GM12878 (cell line): ENCODE measurements around the gene SGK2. TPM values are rescaled to one million over a fixed set of nuclear protein-coding genes. Genes with fewer than 3 reads are reported as not detected.
A peak's percentile ranks its signal among the peaks of the same experiment; 100 is the strongest.

Source experiments
- ATAC-seq: fragments of 200-7000 bp; cut with Tn5 transposase; 3 replicates; pipeline ENCODE4 v1.9.1; 2020; ENCODE audit warnings: mild to moderate bottlenecking, moderate library complexity
- Bru-seq: library from RNA; stranded (reverse); fragments of 400-500 nt; gene quantifications from one replicate; lab custom pipeline; 2021; lab: Mats Ljungman, UMichigan
- BruChase-seq, 2 experiments: library from RNA; stranded (reverse); fragments of 400-500 nt; gene quantifications; one replicate each; lab custom pipeline; 2021; lab: Mats Ljungman, UMichigan
- BruUV-seq: library from RNA; stranded (reverse); fragments of 400-500 nt; replicated peaks from 2 replicates; lab custom pipeline; 2021; lab: Mats Ljungman, UMichigan
- CTCF ChIA-PET: fragments of 300-600 bp; sonication (Branson Sonifier 250); formaldehyde crosslinking; extraction: SDS; loops from one replicate; lab custom pipeline; 2021; ENCODE audit warnings: inconsistent platforms; lab: Yijun Ruan, JAX
- POLR2A ChIA-PET: fragments of 350-600 bp; formaldehyde crosslinking; extraction: SDS; loops from one replicate; lab custom pipeline; 2021; ENCODE audit warnings: inconsistent platforms; lab: Charles Lee
- RAD21 ChIA-PET: fragments of 300-600 bp; sonication (Branson Sonifier 250); formaldehyde crosslinking; loops from one replicate; lab custom pipeline; 2023; ENCODE audit warnings: antibody characterized with exemption; ENCODE audit not compliant: unreplicated experiment; lab: Charles Lee
- SMC1A ChIA-PET: fragments of 300-600 bp; sonication (Branson Sonifier 250); formaldehyde crosslinking; loops from one replicate; lab custom pipeline; 2023; ENCODE audit not compliant: unreplicated experiment, uncharacterized antibody; lab: Charles Lee
- DNase-seq: peaks from one replicate; pipeline ENCODE4 v3.0.0-alpha.2; 2011; ENCODE audit warnings: low read depth, low spot score
- FAIRE-seq: peaks from 3 replicates; lab custom pipeline; 2011; peaks lifted over from hg19 to GRCh38; lab: Jason Lieb, UNC
- H2AFZ ChIP-seq: 2 replicates; pipeline ENCODE4 v1.6.0; 2011; ENCODE audit warnings: low read depth, low read length, control low read depth; ENCODE audit not compliant: control insufficient read depth
- H3K27ac ChIP-seq: 2 replicates; pipeline ENCODE4 v1.5.1; 2011; ENCODE audit warnings: control low read depth; ENCODE audit not compliant: control insufficient read depth, insufficient read depth
- H3K27me3 ChIP-seq, 2 experiments: replicated peaks in 1 of 2; 2 replicates each; pipeline versions ENCODE4 v1.6.0 to v1.6.1; 2011; ENCODE audit warnings: low read length in 1 of 2; ENCODE audit not compliant: control insufficient read depth in 2 of 2, insufficient read depth in 2 of 2
- H3K36me3 ChIP-seq, 2 experiments: 2 replicates each; pipeline ENCODE4 v1.5.1; 2011; ENCODE audit warnings: low read length in 1 of 2; ENCODE audit not compliant: control insufficient read depth in 2 of 2, insufficient read depth in 2 of 2
- H3K4me1 ChIP-seq: 2 replicates; pipeline ENCODE4 v1.6.1; 2011; ENCODE audit warnings: mild to moderate bottlenecking, low read length, moderate library complexity, mixed read lengths; ENCODE audit not compliant: control insufficient read depth, insufficient read depth
- H3K4me2 ChIP-seq: 2 replicates; pipeline ENCODE4 v1.6.0; 2011; ENCODE audit warnings: control low read depth; ENCODE audit not compliant: control insufficient read depth, insufficient read depth
- H3K4me3 ChIP-seq: fragments of 200-600 bp; sonication (generic); 2 replicates; pipeline ENCODE4 v1.5.1; 2016
- H3K79me2 ChIP-seq: 2 replicates; pipeline ENCODE4 v1.6.0; 2011; ENCODE audit warnings: low read length; ENCODE audit not compliant: control insufficient read depth, insufficient read depth
- H3K9ac ChIP-seq: 2 replicates; pipeline ENCODE4 v1.8.0; 2011; ENCODE audit warnings: low read length, control low read depth, mixed read lengths; ENCODE audit not compliant: control insufficient read depth, insufficient read depth
- H3K9me3 ChIP-seq: replicated peaks from 3 replicates; pipeline ENCODE4 v1.5.1; 2011; ENCODE audit warnings: mild to moderate bottlenecking, low read length; ENCODE audit not compliant: control insufficient read depth, insufficient read depth
- H4K20me1 ChIP-seq: 2 replicates; pipeline ENCODE4 v1.6.0; 2011; ENCODE audit not compliant: control insufficient read depth, insufficient read depth
- NFYB ChIP-seq: IDR thresholded peaks from 2 replicates; pipeline ENCODE4 v1.6.1; 2011; ENCODE audit warnings: low read depth, mild to moderate bottlenecking, low read length, improper control_type of control experiment, moderate library complexity; ENCODE audit not compliant: insufficient read depth
- WGBS: methylation state at CpG from one replicate; pipeline ENCODE4 v1.1.6; 2016; ENCODE audit warnings: low lambda C conversion rate; ENCODE audit not compliant: insufficient replicate concordance, insufficient coverage; ENCODE audit errors: missing lambda C conversion rate; 5-methylcytosine and 5-hydroxymethylcytosine counted together
- in situ Hi-C: fragments of 300-500 bp; cut with MboI; formaldehyde crosslinking; loops from 9 replicates; pipeline ENCODE4 v1.14.3; 2018; ENCODE audit warnings: mixed read lengths
- intact Hi-C: fragments of 100-400 bp; cut with micrococcal nuclease; formaldehyde crosslinking; loops from one replicate; pipeline ENCODE4 v1.14.2; 2022; ENCODE audit not compliant: unreplicated experiment
- long read RNA-seq, 2 experiments: library from polyadenylated mRNA; unstranded; transcript quantifications; one replicate each; pipeline ENCODE4 v2.0.0, GENCODE V29; 2019 to 2020
- polyA minus RNA-seq, 3 experiments: library from RNA; depleted of rRNA, polyadenylated mRNA; stranded (reverse); fragments of >200 nt; gene quantifications; 2 replicates each; pipeline ENCODE4 v1.2.3, GENCODE V29; 2011
- polyA plus RNA-seq, 11 experiments: library from polyadenylated mRNA; depleted of rRNA in 4 of 11; unstranded in 6 of 11; stranded (reverse) in 5 of 11; fragments of >200 nt; fragmentation: Nextera tagmentation in 4 of 11; fragmentation: Illumina TruSeq in 1 of 11; extraction: Ambion mirVana in 4 of 11; extraction: Trizol in 1 of 11; gene quantifications; 1 replicate in 1 of 11; 2 replicates in 10 of 11; pipeline versions ENCODE4 v1.2.1 to v1.2.3, GENCODE V29; 2011 to 2016; ENCODE audit warnings: inconsistent platforms in 2 of 11, missing spikeins in 2 of 11, low read depth in 1 of 11
- total RNA-seq, 4 experiments: library from RNA; depleted of rRNA in 3 of 4; stranded (reverse); fragments of >200 nt in 3 of 4; fragmentation: Illumina TruSeq in 1 of 4; extraction: Trizol in 1 of 4; gene quantifications; 2 replicates each; pipeline versions ENCODE4 v1.2.1 to v1.2.3, GENCODE V29; 2013 to 2021

Gene SGK2
- 6.4 and 9.5 TPM in 2 replicates for total RNA-seq (2013; cell fraction: nucleolus; rRNA removed)
- 0.11 and 0.96 TPM in 2 replicates for total RNA-seq (2014; rRNA removed)
- 0.13 and 0.23 TPM in 2 replicates for total RNA-seq (2014; rRNA removed; fragmentation: Illumina TruSeq; extraction: Trizol)
- total RNA-seq (2021): 0.31 TPM in 1 of 2 replicates, not detected in the other
- 0.28 TPM for polyA plus RNA-seq (2011; ENCODE audit: low read depth)
- 0.43 and 0.48 TPM in 2 replicates for polyA plus RNA-seq (2011; rRNA removed)
- polyA plus RNA-seq (2011; cell fraction: cytosol; rRNA removed): 0.04 TPM in 1 of 2 replicates, not detected in the other
- polyA plus RNA-seq (2011; cell fraction: nucleus; rRNA removed): 1.3 and 1.8 TPM in 2 replicates
- 0.35 and 0.77 TPM in 2 replicates for polyA plus RNA-seq (2012)
- 0.22 TPM in 1 of 2 replicates, not detected in the other for polyA plus RNA-seq (2014; fragmentation: Illumina TruSeq; extraction: Trizol)
- under 1 TPM in 1 of 2 experiments, not detected in 1; 0.04 TPM for polyA plus RNA-seq (2014; fragmentation: Nextera tagmentation; extraction: Ambion mirVana)
- polyA plus RNA-seq (2014; rRNA removed): 0.10 and 0.49 TPM in 2 replicates
- not detected for polyA plus RNA-seq (2016; fragmentation: Nextera tagmentation; extraction: Ambion mirVana)
- polyA minus RNA-seq (2011; rRNA and poly(A)+ RNA removed): 0.72 TPM in 1 of 2 replicates, not detected in the other
- not detected in 2 replicates for polyA minus RNA-seq (2011; cell fraction: cytosol; rRNA and poly(A)+ RNA removed)
- polyA minus RNA-seq (2011; cell fraction: nucleus; rRNA and poly(A)+ RNA removed): 0.73 and 1.1 TPM in 2 replicates
- percentile 32 among the genes with signal in this experiment for Bru-seq, nascent RNA
- percentile 34 among the genes with signal in this experiment for BruChase-seq, experiment 1, labeled RNA remaining after a 6-hour chase
- BruChase-seq, experiment 2, labeled RNA remaining after a 2-hour chase: percentile 28 among the genes with signal in this experiment
- long read RNA-seq, experiment 1: 0 reads
- long read RNA-seq, experiment 2: 0 reads

- Histone ChIP-seq H3K36me3 (no peaks in the 10 kb centered on the region), H3K27ac (no peak within 1 kb of the TSS), H3K79me2 (no peaks in the 10 kb centered on the region), H3K4me3 (no peak within 1 kb of the TSS), H3K9me3 (no peaks in the 10 kb centered on the region), H4K20me1 (no peaks in the 10 kb centered on the region), H3K4me1 (no peaks in the 10 kb centered on the region), H3K9ac (no peak within 1 kb of the TSS), H2AFZ (no peak within 1 kb of the TSS), H3K27me3 (no peaks in the 10 kb centered on the region), H3K4me2 (no peak within 1 kb of the TSS)
- intact Hi-C loops: no loop called here
- in situ Hi-C loops: no loop called here
- no peak for TF ChIP-seq NFYB
- POLR2A ChIA-PET: no interaction called here
- no peak for FAIRE-seq
- BruUV-seq: no TSS peak
- ATAC-seq: no peak
- DNase-seq: no peak
- SMC1A ChIA-PET: interaction anchor here (1.6 kb wide), 1 partner anchor 11 kb away, joined by 8 read pairs; no protein-coding TSS in a partner anchor
- 43% methylated on average over 12 of the region's 12 CpGs for WGBS
- RAD21 ChIA-PET: no interaction called here
- CTCF ChIA-PET: interaction anchor here (0.6 to 2.4 kb wide), 3 partner anchors 20 to 62 kb away, joined by 3 to 7 read pairs (median 6); no protein-coding TSS in a partner anchor
These were observed at the start of gene SGK2 for GRCh38 chr20:43558412-43559146. SGK2 (plus strand) TSS chr20:43559027; CDS start chr20:43566496, 7,469 bp downstream.
